ENCODE data around the gene RUSF1.
"Not testable (repeated sequence)": the region's sequence is repeated elsewhere in the genome, so short reads cannot be mapped to it uniquely, and the experiment has no call there.

Gene RUSF1

GRCh38 chr16:31513884-31514283 is 5.7 kb upstream of the RUSF1 start:
- DNase-seq, result no peak

- DNase-seq, result no peak
Measured at GRCh38 chr16:31513126-31513525, 4.9 kb upstream of the RUSF1 start.

- DNase-seq, result no peak
Measured at GRCh38 chr16:31508706-31509195, 560 bp upstream of the RUSF1 start.

- DNase-seq, result no peak
Measured at GRCh38 chr16:31507617-31507928, 618 bp downstream of the RUSF1 start.

GRCh38 chr16:31505483-31505882 is 2.7 kb downstream of the RUSF1 start:
- DNase-seq, result peak; percentile 87

GRCh38 chr16:31504159-31504558 is 4.0 kb downstream of the RUSF1 start:
- DNase-seq, result no peak

- DNase-seq, result not testable (repeated sequence)
Measured at GRCh38 chr16:31503555-31503954, 4.6 kb downstream of the RUSF1 start.

GRCh38 chr16:31502981-31503380 is 5.2 kb downstream of the RUSF1 start:
- DNase-seq, result no peak

- no peak for DNase-seq
Measured at GRCh38 chr16:31501966-31502348, 6.2 kb downstream of the RUSF1 start.

GRCh38 chr16:31501226-31501965 is 6.8 kb downstream of the RUSF1 start:
- no peak for DNase-seq

- no peak for DNase-seq
Measured at GRCh38 chr16:31499928-31500327, 8.3 kb downstream of the RUSF1 start.

GRCh38 chr16:31498493-31498892 is 9.7 kb downstream of the RUSF1 start:
- no peak for DNase-seq

GRCh38 chr16:31496670-31497069 is 11.5 kb downstream of the RUSF1 start:
- no peak for DNase-seq

- DNase-seq, result no peak
Measured at GRCh38 chr16:31493506-31494125, 14.6 kb downstream of the RUSF1 start.

GRCh38 chr16:31491778-31492418 is 16.3 kb downstream of the RUSF1 start:
- no peak for DNase-seq

- DNase-seq, result no peak
Measured at GRCh38 chr16:31489616-31490584, 18.3 kb downstream of the RUSF1 start.

- no peak for DNase-seq
Measured at GRCh38 chr16:31489298-31489564, 19.0 kb downstream of the RUSF1 start.

GRCh38 chr16:31488468-31489297 is 19.5 kb downstream of the RUSF1 start:
- DNase-seq, result no peak

GRCh38 chr16:31487720-31488467 is 20.3 kb downstream of the RUSF1 start:
- DNase-seq, result peak; percentile 55

GRCh38 chr16:31487071-31487719 is 21.0 kb downstream of the RUSF1 start:
- no peak for DNase-seq

- no peak for DNase-seq
Measured at GRCh38 chr16:31486045-31486444, 22.1 kb downstream of the RUSF1 start.

All from activated CD4-positive, alpha-beta T cell treated with anti-CD3 and anti-CD28 coated beads, Interleukin-10, Interleukin-2, amounts not matched to agents 100 ng/mL and 50 ng/mL, durations not matched to agents 16 hours and 8 hours (primary cell).